CD4-positive, CD25-positive, alpha-beta regulatory T cell (primary cell): ENCODE measurements around the gene RSL1D1. TPM values are rescaled to one million over a fixed set of nuclear protein-coding genes. Genes with fewer than 3 reads are reported as not detected.

Source experiments
- ATAC-seq, 2 donors: fragments of 150-1000 bp; cut with Tn5 transposase; one replicate each; pipeline ENCODE4 v1.10.0; 2021; ENCODE audit warnings: low read depth in 2 of 2, moderate number of reproducible peaks in 2 of 2, moderate library complexity in 1 of 2
- DNase-seq, 3 donors: peaks; one replicate each; pipeline versions ENCODE4 v3.0.0 to v3.0.0-alpha.2; 2012 to 2022; ENCODE audit warnings: mixed read lengths in 1 of 3
- H3K27ac ChIP-seq: one replicate; pipeline ENCODE4 v1.7.0; 2013; ENCODE audit warnings: mild to moderate bottlenecking, low read length; ENCODE audit not compliant: insufficient read depth, poor library complexity, severe bottlenecking
- H3K27me3 ChIP-seq: one replicate; pipeline ENCODE4 v1.7.0; 2013; ENCODE audit warnings: low read length; ENCODE audit not compliant: control insufficient read depth, insufficient read depth
- H3K36me3 ChIP-seq: one replicate; pipeline ENCODE4 v1.7.0; 2013; ENCODE audit warnings: mild to moderate bottlenecking, low read length, moderate library complexity; ENCODE audit not compliant: control insufficient read depth, insufficient read depth
- H3K4me1 ChIP-seq: 2 replicates; pipeline ENCODE4 v1.7.0; 2013; ENCODE audit warnings: mild to moderate bottlenecking, low read length; ENCODE audit not compliant: insufficient read depth, control insufficient read depth, poor library complexity, severe bottlenecking
- H3K4me3 ChIP-seq: one replicate; pipeline ENCODE4 v1.7.0; 2013; ENCODE audit warnings: low read depth, mild to moderate bottlenecking, low read length, moderate library complexity
- H3K9me3 ChIP-seq, 2 experiments: 1 replicate in 1 of 2; 2 replicates in 1 of 2; pipeline ENCODE4 v1.7.0; 2013; ENCODE audit warnings: low read length in 2 of 2, mild to moderate bottlenecking in 1 of 2, moderate library complexity in 1 of 2; ENCODE audit not compliant: control insufficient read depth in 2 of 2
- H3K27ac Mint-ChIP-seq, 3 donors: one replicate each; pipeline ENCODE4 v1.8.0; 2020 to 2022; ENCODE audit warnings: mild to moderate bottlenecking in 3 of 3, mixed read lengths in 3 of 3, moderate library complexity in 2 of 3
- H3K27me3 Mint-ChIP-seq: one replicate; pipeline ENCODE4 v1.8.0; 2022; ENCODE audit warnings: mild to moderate bottlenecking, mixed read lengths
- H3K36me3 Mint-ChIP-seq: one replicate; pipeline ENCODE4 v1.8.0; 2020; ENCODE audit warnings: mixed read lengths
- H3K4me1 Mint-ChIP-seq, 4 donors: one replicate each; pipeline ENCODE4 v1.8.0; 2020 to 2022; ENCODE audit warnings: mixed read lengths in 4 of 4, mild to moderate bottlenecking in 1 of 4
- H3K4me3 Mint-ChIP-seq, 4 donors: one replicate each; pipeline ENCODE4 v1.8.0; 2020 to 2022; ENCODE audit warnings: mild to moderate bottlenecking in 4 of 4, mixed read lengths in 4 of 4, moderate library complexity in 3 of 4
- H3K9me3 Mint-ChIP-seq, 7 donors: one replicate each; pipeline ENCODE4 v1.8.0; 2020 to 2022; ENCODE audit warnings: mixed read lengths in 7 of 7, mild to moderate bottlenecking in 3 of 7, moderate library complexity in 2 of 7
- polyA plus RNA-seq, 4 donors: library from polyadenylated mRNA; unstranded; fragments of 300-500 nt; fragmentation: Illumina TruSeq; gene quantifications; one replicate each; pipeline ENCODE4 v1.2.3, GENCODE V29; 2021
- total RNA-seq: library from RNA; stranded (reverse); gene quantifications from one replicate; pipeline ENCODE4 v1.2.3, GENCODE V29; 2022

RSL1D1 gene
- total RNA-seq = 145 TPM
- polyA plus RNA-seq = 100 to 1,000 TPM; 106 to 235 (median 181) TPM

DNA sequence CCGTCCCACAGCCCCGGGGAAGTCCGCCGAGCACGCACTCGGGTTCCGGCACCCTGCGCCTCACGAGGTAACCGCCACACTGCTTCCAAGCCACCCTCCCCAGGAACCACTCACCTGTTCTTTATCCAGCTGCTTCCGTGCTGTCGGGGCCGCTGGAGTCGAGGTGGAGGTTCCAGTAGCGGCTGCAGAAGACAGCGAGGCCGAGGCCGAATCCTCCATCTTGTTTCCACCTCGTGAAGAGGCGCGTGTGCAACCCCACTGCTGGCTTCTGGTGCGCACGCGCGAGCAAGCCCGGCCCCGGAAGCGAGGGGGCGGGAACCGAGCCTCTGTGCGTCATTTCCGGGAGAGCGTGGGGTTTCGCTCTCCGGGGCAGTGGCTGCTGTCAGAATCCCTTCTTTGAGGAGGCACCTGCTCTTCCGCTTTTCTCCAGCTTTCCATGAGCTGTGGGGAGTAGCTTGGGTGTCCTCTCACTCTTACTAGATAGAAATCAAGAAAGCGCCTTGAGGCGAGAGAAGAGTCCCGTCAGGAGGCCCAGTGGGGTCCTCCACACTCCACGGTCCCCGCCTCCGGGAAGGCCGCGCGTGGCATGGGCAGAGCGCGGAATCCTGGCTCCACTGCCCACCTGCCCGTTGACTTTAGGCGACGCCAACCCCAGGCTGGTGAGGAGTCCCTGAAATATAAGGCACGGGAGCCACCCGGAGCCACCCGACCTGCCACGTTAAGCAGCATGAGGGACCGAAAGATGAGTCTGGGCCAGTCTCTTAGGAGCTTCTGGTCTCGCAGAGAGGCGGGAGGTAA is at the start of gene RSL1D1:
Gene RSL1D1 (minus strand): TSS at position 249 of the 798 bp plus-strand sequence. CDS start 30 bp downstream, at position 219.
- Mint-ChIP-seq H3K9me3 (no peaks in the 10 kb centered on the region), H3K27me3 (peaks cover 4% of the 10 kb centered on the region), H3K4me3 (peak within 1 kb of the TSS; percentile 95 to 100 (median 98)), H3K36me3 (peaks cover 30% of the 10 kb centered on the region), H3K27ac (peak within 1 kb of the TSS; percentile 96 to 97 (median 97)), H3K4me1 (peaks cover 18 to 70% (median 46%) of the 10 kb centered on the region in 4 donors)
- H3K9me3 ChIP-seq = no peaks in the 10 kb centered on the region
- no peaks in the 10 kb centered on the region for H3K27me3 ChIP-seq
- H3K4me1 ChIP-seq = peaks cover 43% of the 10 kb centered on the region
- peaks cover 28% of the 10 kb centered on the region for H3K36me3 ChIP-seq
- peak within 1 kb of the TSS; percentile 93 for H3K4me3 ChIP-seq
- H3K27ac ChIP-seq = peak within 1 kb of the TSS; percentile 92
- ATAC-seq (peak; percentile 82 to 88), DNase-seq (peak; percentile 90 to 97 (median 96))

DNA sequence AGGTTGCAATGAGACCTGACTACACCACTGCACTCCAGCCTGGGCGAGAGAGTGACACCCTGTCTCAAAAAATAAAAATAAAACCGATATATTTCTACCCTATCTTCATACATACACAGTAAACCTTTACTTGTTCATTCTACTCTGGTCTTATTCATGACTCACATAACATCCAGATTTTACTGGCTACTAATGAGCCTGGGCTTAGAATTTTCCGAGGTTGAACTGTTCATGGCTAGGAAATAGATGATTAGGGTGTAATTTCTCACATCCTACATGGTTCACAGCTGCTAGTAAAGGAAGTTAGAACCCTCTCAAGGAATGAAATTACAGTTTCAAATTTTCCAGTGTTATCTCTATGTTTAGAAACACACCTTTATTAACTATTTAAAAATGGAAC is 49.7 kb upstream of the RSL1D1 start:
- no peak for ATAC-seq
- DNase-seq = no peak
- Mint-ChIP-seq H3K9me3 (no peaks in the 10 kb centered on the region), H3K4me1 (peaks cover 43 to 76% (median 60%) of the 10 kb centered on the region in 4 donors), H3K36me3 (peaks cover 16% of the 10 kb centered on the region), H3K27me3 (no peaks in the 10 kb centered on the region), H3K27ac (peak overlapping the region; percentile 32 to 69 (median 38)), H3K4me3 (no peak overlapping the region)
- H3K27me3 ChIP-seq = no peaks in the 10 kb centered on the region
- peak overlapping the region; percentile 8 for H3K27ac ChIP-seq
- H3K9me3 ChIP-seq = no peaks in the 10 kb centered on the region
- no peak overlapping the region for H3K4me3 ChIP-seq
- H3K36me3 ChIP-seq = peaks cover 29% of the 10 kb centered on the region
- H3K4me1 ChIP-seq = peaks cover 21% of the 10 kb centered on the region

DNA sequence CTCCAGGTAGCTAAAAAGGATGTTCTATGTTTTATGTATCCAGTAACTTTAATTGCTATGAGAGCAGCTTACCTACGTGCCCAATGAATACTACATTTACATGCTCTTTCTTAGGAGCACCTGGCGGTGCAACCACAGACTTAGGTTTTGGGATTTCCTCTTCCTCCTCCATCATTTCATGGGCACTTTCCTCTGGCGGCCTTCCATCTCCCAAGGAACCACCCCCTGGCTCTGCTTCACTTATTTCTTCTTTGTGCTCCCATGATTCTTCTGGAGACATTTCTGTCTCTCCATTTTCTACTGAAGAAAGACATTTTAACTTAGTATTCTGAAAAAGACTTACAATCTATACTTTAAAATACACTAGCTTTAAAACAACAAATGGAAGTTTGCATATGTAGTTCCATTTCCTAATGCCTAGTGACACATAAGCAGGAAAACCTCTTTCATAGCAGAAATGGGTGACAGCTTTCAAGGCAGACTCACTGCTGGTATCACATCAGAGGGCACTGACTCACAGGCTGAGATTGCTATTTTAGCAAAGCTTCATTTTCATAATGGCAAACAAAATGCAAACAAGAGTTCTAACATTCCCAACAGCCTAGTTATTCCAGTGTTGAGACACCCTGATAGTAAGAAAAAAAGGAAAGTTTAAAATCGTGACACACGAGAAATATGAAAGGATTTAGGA is 45.3 kb upstream of the RSL1D1 start:
- H3K36me3 ChIP-seq = peaks cover 38% of the 10 kb centered on the region
- Mint-ChIP-seq H3K27ac (peak overlapping the region; percentile 1 to 49 (median 7)), H3K4me1 (peaks cover 38 to 53% (median 43%) of the 10 kb centered on the region in 4 donors), H3K27me3 (no peaks in the 10 kb centered on the region), H3K9me3 (no peaks in the 10 kb centered on the region), H3K36me3 (peaks cover 21% of the 10 kb centered on the region), H3K4me3 (no peak overlapping the region)
- H3K27ac ChIP-seq = no peak overlapping the region
- H3K27me3 ChIP-seq = no peaks in the 10 kb centered on the region
- no peak overlapping the region for H3K4me3 ChIP-seq
- DNase-seq (no peak), ATAC-seq (no peak)
- no peaks in the 10 kb centered on the region for H3K9me3 ChIP-seq
- peaks cover 21% of the 10 kb centered on the region for H3K4me1 ChIP-seq

DNA sequence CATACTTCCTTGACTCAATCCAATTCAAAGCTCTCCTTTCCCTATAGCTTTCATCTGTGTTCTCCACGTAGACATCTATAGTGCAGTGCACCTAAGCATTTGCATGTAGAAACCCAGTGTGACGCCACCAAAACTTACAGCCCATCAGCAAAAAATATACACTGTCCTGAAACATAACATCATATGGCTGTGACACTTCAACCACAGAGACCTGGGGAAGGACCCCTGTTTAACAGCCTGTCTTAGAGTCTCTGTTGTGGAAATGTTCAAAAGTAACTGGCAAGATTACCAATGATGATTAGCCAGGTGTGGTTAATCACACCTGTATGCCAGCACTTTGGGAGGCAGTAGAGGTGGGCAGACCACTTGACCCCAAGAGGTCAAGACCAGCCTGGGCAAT is 42.2 kb upstream of the RSL1D1 start:
- H3K27ac ChIP-seq = no peak overlapping the region
- peaks cover 15 to 22% (median 18%) of the 10 kb centered on the region in 4 donors for H3K4me1 Mint-ChIP-seq
- no peak for ATAC-seq

DNA sequence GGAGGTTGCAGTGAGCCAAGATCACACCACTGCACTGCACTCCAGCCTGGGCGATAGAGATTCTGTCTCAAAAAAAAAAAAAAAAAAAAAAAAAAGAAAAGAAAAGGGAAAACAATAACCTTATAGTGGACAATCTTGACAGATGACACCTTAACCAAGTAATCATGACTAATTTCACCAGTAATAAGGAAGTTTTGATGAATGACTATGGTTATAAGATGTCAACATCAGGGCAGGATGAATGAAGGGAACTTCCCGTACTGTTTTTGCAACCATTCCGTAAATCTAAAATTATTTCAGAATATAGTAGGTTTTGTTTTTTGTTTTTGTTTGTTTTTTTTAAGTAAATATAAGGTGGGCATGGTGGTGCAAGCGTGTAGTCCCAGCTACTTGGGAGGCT is 41.4 kb upstream of the RSL1D1 start:
- ATAC-seq (no peak), DNase-seq (no peak)
- H3K9me3 Mint-ChIP-seq = no peaks in the 10 kb centered on the region
- no peak overlapping the region for H3K27ac ChIP-seq
- H3K4me1 Mint-ChIP-seq = peaks cover 10 to 16% (median 12%) of the 10 kb centered on the region in 4 donors
- H3K9me3 ChIP-seq = no peaks in the 10 kb centered on the region
- H3K27me3 Mint-ChIP-seq = no peaks in the 10 kb centered on the region
- H3K27ac Mint-ChIP-seq = no peak overlapping the region
- H3K4me3 ChIP-seq = no peak overlapping the region
- no peaks in the 10 kb centered on the region for H3K27me3 ChIP-seq
- peaks cover 22% of the 10 kb centered on the region for H3K36me3 Mint-ChIP-seq
- H3K4me1 ChIP-seq = no peaks in the 10 kb centered on the region
- peaks cover 54% of the 10 kb centered on the region for H3K36me3 ChIP-seq
- no peak overlapping the region for H3K4me3 Mint-ChIP-seq

More for the DNA sequence above, 42.2 kb upstream of the RSL1D1 start:
- Histone ChIP-seq H3K9me3 (no peaks in the 10 kb centered on the region), H3K4me1 (peaks cover 1% of the 10 kb centered on the region), H3K27me3 (no peaks in the 10 kb centered on the region), H3K36me3 (peaks cover 50% of the 10 kb centered on the region), H3K4me3 (no peak overlapping the region)
- Mint-ChIP-seq H3K9me3 (no peaks in the 10 kb centered on the region), H3K27me3 (no peaks in the 10 kb centered on the region), H3K4me3 (peak overlapping the region in 1 of 4 donors; percentile 51), H3K27ac (peak overlapping the region in 2 of 3 donors; percentile 9 to 29), H3K36me3 (peaks cover 22% of the 10 kb centered on the region)
- no peak for DNase-seq

DNA sequence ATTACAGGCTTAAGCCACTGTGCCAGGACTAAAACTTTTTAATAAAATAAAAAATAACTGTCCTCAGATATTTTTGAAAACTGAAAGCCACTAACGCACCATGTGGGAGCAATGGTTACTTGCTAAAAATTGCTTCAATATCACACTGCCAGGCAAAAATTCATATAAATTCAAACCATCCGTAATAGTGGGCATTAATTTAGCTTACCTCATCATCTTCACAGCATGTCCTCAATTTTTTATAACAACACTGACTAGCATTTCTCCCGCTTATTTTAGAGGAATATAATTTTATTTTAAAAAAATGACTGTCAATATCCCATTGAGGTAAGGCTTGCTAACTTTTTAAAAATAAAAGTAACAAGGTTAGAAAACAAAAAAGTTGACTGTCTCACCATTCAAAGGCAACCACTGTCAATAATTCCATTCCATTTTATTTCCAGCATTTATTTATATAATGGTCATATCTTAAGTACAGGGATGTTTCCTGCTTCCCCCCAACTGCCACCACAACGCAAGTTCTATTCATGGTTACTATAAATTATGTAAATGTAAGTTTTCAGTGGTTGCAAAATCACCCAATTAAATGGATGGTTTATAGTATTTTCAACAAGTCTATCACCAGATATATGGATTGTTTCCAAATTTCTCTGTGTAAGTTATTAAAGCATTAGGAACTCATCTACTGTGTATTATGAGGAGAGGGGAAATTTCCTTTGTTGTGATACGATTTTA is 39.1 kb upstream of the RSL1D1 start:
- Mint-ChIP-seq H3K9me3 (no peaks in the 10 kb centered on the region), H3K27me3 (no peaks in the 10 kb centered on the region), H3K36me3 (peaks cover 31% of the 10 kb centered on the region), H3K4me1 (peaks cover 2 to 5% (median 4%) of the 10 kb centered on the region in 4 donors), H3K4me3 (no peak overlapping the region), H3K27ac (no peak overlapping the region)
- Histone ChIP-seq H3K36me3 (peaks cover 63% of the 10 kb centered on the region), H3K27me3 (no peaks in the 10 kb centered on the region), H3K4me1 (no peaks in the 10 kb centered on the region), H3K9me3 (no peaks in the 10 kb centered on the region), H3K4me3 (no peak overlapping the region), H3K27ac (no peak overlapping the region)
- ATAC-seq (no peak), DNase-seq (no peak)

DNA sequence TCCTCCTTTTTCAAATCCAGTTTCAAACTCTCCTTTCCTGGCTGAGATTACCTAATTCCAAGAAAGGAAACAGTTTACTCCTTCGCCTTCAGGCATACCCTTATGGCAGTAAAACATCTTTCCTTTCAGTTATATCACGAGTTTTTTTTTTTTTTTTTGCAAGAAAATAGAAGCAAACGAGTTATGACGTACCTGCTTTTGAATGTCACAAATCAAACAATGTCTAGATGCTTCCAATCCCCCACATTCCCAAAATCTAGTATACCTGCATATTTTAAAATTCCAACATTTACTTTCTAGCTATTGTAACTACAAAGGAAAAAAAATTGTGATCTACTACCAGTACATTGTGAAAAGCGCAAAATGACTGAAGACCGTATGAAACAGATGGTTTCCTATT is 35.5 kb upstream of the RSL1D1 start:
- Histone ChIP-seq H3K27me3 (no peaks in the 10 kb centered on the region), H3K27ac (no peak overlapping the region), H3K9me3 (no peaks in the 10 kb centered on the region), H3K4me3 (no peak overlapping the region), H3K36me3 (peaks cover 73% of the 10 kb centered on the region), H3K4me1 (no peaks in the 10 kb centered on the region)
- H3K27ac Mint-ChIP-seq = peak overlapping the region in 2 of 3 donors; percentile 12 to 28
- ATAC-seq (no peak), DNase-seq (no peak)
- H3K27me3 Mint-ChIP-seq = no peaks in the 10 kb centered on the region
- H3K4me1 Mint-ChIP-seq = peaks cover 0 to 5% (median 0%) of the 10 kb centered on the region in 4 donors
- H3K9me3 Mint-ChIP-seq = peaks cover 0 to 1% (median 0%) of the 10 kb centered on the region in 7 donors
- no peak overlapping the region for H3K4me3 Mint-ChIP-seq
- peaks cover 25% of the 10 kb centered on the region for H3K36me3 Mint-ChIP-seq
